Prostate gland (tissue), 2 donors: ENCODE results near the gene ENO3. TPM values are rescaled to one million over a fixed set of nuclear protein-coding genes. Genes with fewer than 3 reads are reported as not detected.

ENCODE experiments used
- DNase-seq: peaks from one replicate; pipeline ENCODE4 v3.0.0-alpha.2; 2019; ENCODE audit warnings: low spot score
- H3K27ac ChIP-seq, 2 donors: fragments of 200-600 bp; sonication (generic); 2 replicates each; pipeline ENCODE4 v1.5.1; 2017 to 2019
- H3K27me3 ChIP-seq: fragments of 200-600 bp; sonication (generic); replicated peaks from 2 replicates; pipeline ENCODE4 v1.5.1; 2019; ENCODE audit not compliant: insufficient read depth
- H3K36me3 ChIP-seq, 2 donors: fragments of 200-600 bp; sonication (generic); 1 replicate in 1 of 2; 2 replicates in 1 of 2; pipeline versions ENCODE4 v1.5.1 to v1.8.1; 2017 to 2019
- H3K4me1 ChIP-seq: fragments of 200-600 bp; sonication (generic); replicated peaks from 2 replicates; pipeline ENCODE4 v1.5.1; 2019
- H3K4me3 ChIP-seq, 2 donors: fragments of 200-600 bp; sonication (generic); 2 replicates each; pipeline ENCODE4 v1.5.1; 2017 to 2019
- H3K9me3 ChIP-seq: fragments of 200-600 bp; sonication (generic); 2 replicates; pipeline ENCODE4 v1.5.1; 2017
- POLR2A ChIP-seq: fragments of 450-650 bp; IDR thresholded peaks from one replicate; pipeline ENCODE4 v1.6.1; 2016; ENCODE audit warnings: antibody characterized with exemption, mild to moderate bottlenecking
- POLR2AphosphoS5 ChIP-seq: sonication (generic); formaldehyde crosslinking; IDR thresholded peaks from one replicate; pipeline ENCODE4 v1.6.1; 2017; ENCODE audit warnings: antibody characterized with exemption
- WGBS: methylation state at CpG from one replicate; pipeline ENCODE4 v1.1.5; 2018; 5-methylcytosine and 5-hydroxymethylcytosine counted together
- intact Hi-C: fragments of 100-400 bp; cut with DNase I; formaldehyde crosslinking; loops from one replicate; pipeline ENCODE4 v1.14.2; 2022
- total RNA-seq, 2 donors: library from RNA; depleted of rRNA; stranded (reverse); fragments of >200 nt; gene quantifications; one replicate each; pipeline ENCODE4 v1.1.0, GENCODE V29; 2016
- TF ChIP-seq, protein P1 (sequence below), 4 experiments: fragments of 200-600 bp in 2 of 4; fragments of 450-650 bp in 2 of 4; sonication (generic) in 2 of 4; IDR thresholded peaks; 1 replicate in 3 of 4; 2 replicates in 1 of 4; pipeline ENCODE4 v1.5.1; 2016 to 2019; ENCODE audit warnings: antibody characterized with exemption in 4 of 4, mild to moderate bottlenecking in 2 of 4, moderate library complexity in 2 of 4

Gene ENO3
- total RNA-seq, 2 donors from 2014 or later, result 9.7 to 10.2 TPM

DNA sequence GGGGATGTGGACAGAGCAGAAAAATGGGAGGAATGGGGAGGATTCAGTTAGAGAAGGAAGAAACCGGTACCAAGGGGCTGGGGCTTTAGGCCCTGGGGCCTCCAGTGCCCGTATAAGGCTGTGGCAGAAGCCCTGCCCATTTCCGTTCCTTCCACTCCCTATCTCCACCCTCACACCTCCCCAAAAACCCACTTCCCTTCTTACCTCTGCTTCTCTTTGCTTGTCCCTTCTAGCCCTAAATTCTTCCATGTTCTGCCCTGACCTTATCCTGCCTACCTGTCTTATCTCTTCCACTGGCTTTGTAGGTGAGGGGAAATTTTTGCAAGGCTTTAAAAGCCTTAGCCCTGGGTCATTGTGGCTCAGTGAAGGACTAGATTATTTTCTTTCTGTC lies 6.8 kb upstream of the ENO3 start:
- Histone ChIP-seq H3K27ac (no peak overlapping the region), H3K36me3 (peaks cover 0 to 5% of the 10 kb centered on the region in 2 donors), H3K27me3 (no peaks in the 10 kb centered on the region), H3K4me1 (peaks cover 20% of the 10 kb centered on the region), H3K9me3 (no peaks in the 10 kb centered on the region), H3K4me3 (no peak overlapping the region)
- 32% methylated on average over 3 of the region's 3 CpGs for WGBS
- no peak for DNase-seq
- TF ChIP-seq POLR2A, result no peak
- no peak for TF ChIP-seq POLR2AphosphoS5
- TF ChIP-seq, protein P1, sequence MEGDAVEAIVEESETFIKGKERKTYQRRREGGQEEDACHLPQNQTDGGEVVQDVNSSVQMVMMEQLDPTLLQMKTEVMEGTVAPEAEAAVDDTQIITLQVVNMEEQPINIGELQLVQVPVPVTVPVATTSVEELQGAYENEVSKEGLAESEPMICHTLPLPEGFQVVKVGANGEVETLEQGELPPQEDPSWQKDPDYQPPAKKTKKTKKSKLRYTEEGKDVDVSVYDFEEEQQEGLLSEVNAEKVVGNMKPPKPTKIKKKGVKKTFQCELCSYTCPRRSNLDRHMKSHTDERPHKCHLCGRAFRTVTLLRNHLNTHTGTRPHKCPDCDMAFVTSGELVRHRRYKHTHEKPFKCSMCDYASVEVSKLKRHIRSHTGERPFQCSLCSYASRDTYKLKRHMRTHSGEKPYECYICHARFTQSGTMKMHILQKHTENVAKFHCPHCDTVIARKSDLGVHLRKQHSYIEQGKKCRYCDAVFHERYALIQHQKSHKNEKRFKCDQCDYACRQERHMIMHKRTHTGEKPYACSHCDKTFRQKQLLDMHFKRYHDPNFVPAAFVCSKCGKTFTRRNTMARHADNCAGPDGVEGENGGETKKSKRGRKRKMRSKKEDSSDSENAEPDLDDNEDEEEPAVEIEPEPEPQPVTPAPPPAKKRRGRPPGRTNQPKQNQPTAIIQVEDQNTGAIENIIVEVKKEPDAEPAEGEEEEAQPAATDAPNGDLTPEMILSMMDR (IDR thresholded peaks at IDR 0.05), result no peak
- intact Hi-C loops, result no loop called here

DNA sequence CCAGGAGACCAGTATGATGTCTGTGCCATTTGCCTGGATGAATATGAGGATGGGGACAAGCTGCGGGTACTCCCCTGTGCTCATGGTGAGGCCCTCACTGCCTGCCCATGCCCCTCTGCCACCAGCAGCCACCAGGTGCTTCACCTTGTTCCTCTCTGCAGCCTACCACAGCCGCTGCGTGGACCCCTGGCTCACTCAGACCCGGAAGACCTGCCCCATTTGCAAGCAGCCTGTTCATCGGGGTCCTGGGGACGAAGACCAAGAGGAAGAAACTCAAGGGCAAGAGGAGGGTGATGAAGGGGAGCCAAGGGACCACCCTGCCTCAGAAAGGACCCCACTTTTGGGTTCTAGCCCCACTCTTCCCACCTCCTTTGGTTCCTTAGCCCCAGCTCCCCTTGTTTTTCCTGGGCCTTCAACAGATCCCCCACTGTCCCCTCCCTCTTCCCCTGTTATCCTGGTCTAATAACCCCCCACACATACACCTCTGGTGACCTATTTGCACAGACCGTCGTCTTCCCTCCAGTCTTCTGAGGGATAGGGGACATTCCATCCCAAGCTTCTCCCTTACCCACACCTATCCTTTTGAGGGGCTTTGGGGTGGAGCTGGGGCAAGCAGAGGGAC lies 6.3 kb upstream of the ENO3 start:
- no peak for DNase-seq
- 53% methylated on average over 8 of the region's 8 CpGs for WGBS
- Histone ChIP-seq H3K9me3 (no peaks in the 10 kb centered on the region), H3K27ac (peak overlapping the region in 1 of 2 donors; percentile 96), H3K36me3 (peaks cover 0 to 5% of the 10 kb centered on the region in 2 donors), H3K4me1 (peaks cover 20% of the 10 kb centered on the region), H3K4me3 (no peak overlapping the region), H3K27me3 (no peaks in the 10 kb centered on the region)
- TF ChIP-seq POLR2A (no peak), POLR2AphosphoS5 (no peak)
- TF ChIP-seq, protein P1 (IDR thresholded peaks at IDR 0.05), result no peak
- intact Hi-C loops, result loop anchor here (5.0 kb wide), 1 partner anchor 43 kb away; the partner anchor contains the start of gene CAMTA2

DNA sequence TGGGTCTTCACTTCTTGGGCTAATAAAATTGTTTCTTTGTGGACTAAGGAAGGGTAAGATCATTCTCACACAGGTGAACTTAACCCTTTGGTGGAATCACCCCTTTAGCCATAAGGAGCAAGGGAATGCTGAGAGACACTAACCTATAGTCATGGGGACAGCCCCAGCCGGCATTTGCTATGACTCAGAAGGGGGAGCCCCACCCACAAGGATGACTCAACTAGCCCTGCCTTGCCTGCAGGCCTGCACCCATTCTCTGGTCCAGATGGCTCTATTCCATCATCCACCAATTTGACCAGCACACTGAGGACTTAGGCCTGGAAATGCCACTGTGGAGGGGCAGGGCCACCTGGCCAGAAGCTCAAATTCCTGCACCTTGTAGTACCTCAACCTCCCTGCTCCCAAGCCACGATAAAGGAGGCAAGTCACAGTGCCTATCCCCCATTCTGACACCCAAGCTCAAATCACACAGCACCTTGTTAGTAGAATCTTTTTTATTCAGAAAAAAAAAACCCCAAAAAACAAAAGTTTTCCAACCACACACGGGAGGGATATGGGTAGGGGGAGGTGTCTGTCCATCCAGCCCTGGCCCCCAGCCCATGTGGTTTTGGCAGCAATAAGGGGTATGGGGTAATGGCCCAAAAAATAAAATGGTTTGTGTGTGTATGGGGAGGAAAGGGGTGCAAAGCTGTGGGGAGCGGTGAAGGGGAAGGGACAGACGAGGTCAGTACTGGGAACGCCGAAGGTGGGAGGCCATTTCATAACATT lies 5.6 kb upstream of the ENO3 start:
- Histone ChIP-seq H3K36me3 (peaks cover 0 to 5% of the 10 kb centered on the region in 2 donors), H3K27me3 (no peaks in the 10 kb centered on the region), H3K27ac (peak overlapping the region; percentile 8 to 96), H3K4me1 (peaks cover 20% of the 10 kb centered on the region), H3K9me3 (no peaks in the 10 kb centered on the region), H3K4me3 (no peak overlapping the region)
- intact Hi-C loops, result loop anchor here (5.0 kb wide), 1 partner anchor 42 kb away; the partner anchor contains the start of gene CAMTA2
- peak; percentile 45 for TF ChIP-seq POLR2AphosphoS5
- TF ChIP-seq, protein P1 (IDR thresholded peaks at IDR 0.05), result no peak
- no peak for TF ChIP-seq POLR2A
- 34% methylated on average over 7 of the region's 7 CpGs for WGBS
- peak; percentile 47 for DNase-seq

DNA sequence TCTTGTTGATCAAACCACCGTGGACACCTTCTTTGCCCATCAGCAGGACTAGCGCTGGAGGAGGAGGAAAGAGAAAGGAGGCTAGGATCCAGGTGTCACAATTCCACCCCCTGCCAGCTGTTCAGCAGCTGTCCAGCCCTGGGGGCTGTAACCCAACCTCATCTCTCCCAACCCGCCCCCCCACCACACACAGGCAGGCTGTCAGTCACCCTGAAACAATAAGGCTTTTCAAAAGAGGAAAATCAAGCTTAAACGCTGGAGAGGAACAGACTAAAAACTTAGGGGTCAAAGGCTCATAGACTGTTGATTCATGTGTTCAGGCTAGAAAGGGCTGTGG lies 5.0 kb upstream of the ENO3 start:
- intact Hi-C loops, result loop anchor here (5.0 kb wide), 1 partner anchor 41 kb away; the partner anchor contains the start of gene CAMTA2
- Histone ChIP-seq H3K4me1 (peaks cover 20% of the 10 kb centered on the region), H3K9me3 (no peaks in the 10 kb centered on the region), H3K27ac (peak overlapping the region; percentile 8 to 96), H3K4me3 (no peak overlapping the region), H3K36me3 (peaks cover 0 to 5% of the 10 kb centered on the region in 2 donors), H3K27me3 (no peaks in the 10 kb centered on the region)
- no peak for TF ChIP-seq POLR2AphosphoS5
- no peak for TF ChIP-seq POLR2A
- TF ChIP-seq, protein P1 (IDR thresholded peaks at IDR 0.05), result no peak
- no peak for DNase-seq
- WGBS, result 26% methylated on average over 4 of the region's 4 CpGs
